Panc1 (cell line): ENCODE results near the gene TTR.

Experiments
- POLR2AphosphoS5 ChIP-seq: IDR thresholded peaks from 2 replicates; pipeline ENCODE4 v1.6.1; 2012; ENCODE audit warnings: mild to moderate bottlenecking, low read depth, low read length, moderate library complexity
- TF ChIP-seq, protein P1 (sequence below): fragments of 450-650 bp; IDR thresholded peaks from 2 replicates; pipeline ENCODE4 v1.5.1; 2017; ENCODE audit warnings: mild to moderate bottlenecking

DNA sequence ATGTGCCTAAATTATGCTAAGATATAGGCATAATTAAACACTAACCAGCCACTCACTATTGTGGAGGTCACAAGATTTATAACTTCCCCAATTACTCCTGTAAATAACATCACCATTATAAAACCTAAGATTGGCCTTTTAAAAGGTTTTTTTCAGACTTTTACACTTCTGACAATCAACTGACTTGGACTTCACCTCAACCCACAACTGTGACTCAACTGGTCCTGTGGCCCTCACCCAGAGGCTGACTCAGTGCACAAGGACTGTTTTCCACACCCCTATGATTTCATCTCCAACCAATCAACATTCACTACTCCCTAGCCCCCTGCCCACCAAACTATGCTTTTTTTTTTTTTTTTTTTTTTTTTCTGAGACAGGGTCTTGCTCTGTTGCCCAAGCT is 11.6 kb downstream of the TTR start:
- TF ChIP-seq, protein P1, sequence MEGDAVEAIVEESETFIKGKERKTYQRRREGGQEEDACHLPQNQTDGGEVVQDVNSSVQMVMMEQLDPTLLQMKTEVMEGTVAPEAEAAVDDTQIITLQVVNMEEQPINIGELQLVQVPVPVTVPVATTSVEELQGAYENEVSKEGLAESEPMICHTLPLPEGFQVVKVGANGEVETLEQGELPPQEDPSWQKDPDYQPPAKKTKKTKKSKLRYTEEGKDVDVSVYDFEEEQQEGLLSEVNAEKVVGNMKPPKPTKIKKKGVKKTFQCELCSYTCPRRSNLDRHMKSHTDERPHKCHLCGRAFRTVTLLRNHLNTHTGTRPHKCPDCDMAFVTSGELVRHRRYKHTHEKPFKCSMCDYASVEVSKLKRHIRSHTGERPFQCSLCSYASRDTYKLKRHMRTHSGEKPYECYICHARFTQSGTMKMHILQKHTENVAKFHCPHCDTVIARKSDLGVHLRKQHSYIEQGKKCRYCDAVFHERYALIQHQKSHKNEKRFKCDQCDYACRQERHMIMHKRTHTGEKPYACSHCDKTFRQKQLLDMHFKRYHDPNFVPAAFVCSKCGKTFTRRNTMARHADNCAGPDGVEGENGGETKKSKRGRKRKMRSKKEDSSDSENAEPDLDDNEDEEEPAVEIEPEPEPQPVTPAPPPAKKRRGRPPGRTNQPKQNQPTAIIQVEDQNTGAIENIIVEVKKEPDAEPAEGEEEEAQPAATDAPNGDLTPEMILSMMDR, result no peak
- TF ChIP-seq POLR2AphosphoS5, result no peak
